Kidney capillary endothelial cell (primary cell): Measurements from ENCODE around the gene TKT.

ENCODE experiments used
- DNase-seq: peaks from one replicate; pipeline ENCODE4 v3.0.0-alpha.2; 2018; ENCODE audit warnings: low spot score

Gene TKT

DNA sequence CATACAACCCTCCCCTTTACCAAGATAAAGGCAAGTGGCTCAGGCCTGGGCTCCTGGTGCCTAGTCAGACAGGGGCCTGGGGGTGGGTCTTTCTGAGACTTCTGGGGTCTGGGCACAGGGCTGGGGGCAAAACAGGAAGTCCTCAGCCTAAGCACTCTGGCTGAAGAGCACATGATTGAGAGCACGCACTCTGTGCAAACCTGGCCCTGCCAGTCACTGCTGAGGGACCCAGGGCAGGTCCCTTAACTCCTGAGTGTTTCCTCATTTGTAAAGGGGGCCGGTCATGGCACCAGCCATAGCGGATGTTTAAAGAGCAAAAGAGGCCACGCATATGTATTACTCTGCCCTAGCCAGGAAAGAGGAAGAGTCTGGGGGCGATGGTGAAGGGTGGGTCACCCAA is 16.0 kb downstream of the TKT start:
- DNase-seq = no peak

DNA sequence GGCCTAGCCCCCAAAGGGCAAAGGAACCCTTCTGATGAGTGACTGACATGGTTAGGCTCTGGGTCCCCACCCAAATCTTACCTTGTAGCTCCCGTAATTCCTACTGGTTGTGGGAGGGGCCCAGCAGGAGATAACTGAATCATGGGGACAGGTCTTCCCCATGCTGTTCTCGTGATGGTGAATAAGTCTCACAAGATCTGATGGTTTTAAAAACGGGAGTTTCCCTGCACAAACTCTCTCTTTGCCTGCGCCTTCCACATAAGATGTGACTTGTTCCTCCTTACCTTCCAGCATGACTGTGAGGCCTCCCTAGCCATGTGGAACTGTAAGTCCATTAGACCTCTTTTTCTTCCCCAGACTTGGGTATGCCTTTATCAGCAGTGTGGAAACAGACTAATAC is 16.9 kb downstream of the TKT start:
- DNase-seq = no peak

- DNase-seq = peak; percentile 86
Observed at GRCh38 chr3:53238051-53238850, 17.6 kb downstream of the TKT start.

- DNase-seq = peak; percentile 93
Observed at GRCh38 chr3:53236112-53236841, 19.5 kb downstream of the TKT start.

GRCh38 chr3:53235545-53235944 is 20.3 kb downstream of the TKT start:
- no peak for DNase-seq

- no peak for DNase-seq
Observed at GRCh38 chr3:53234841-53235232, 21.0 kb downstream of the TKT start.

DNA sequence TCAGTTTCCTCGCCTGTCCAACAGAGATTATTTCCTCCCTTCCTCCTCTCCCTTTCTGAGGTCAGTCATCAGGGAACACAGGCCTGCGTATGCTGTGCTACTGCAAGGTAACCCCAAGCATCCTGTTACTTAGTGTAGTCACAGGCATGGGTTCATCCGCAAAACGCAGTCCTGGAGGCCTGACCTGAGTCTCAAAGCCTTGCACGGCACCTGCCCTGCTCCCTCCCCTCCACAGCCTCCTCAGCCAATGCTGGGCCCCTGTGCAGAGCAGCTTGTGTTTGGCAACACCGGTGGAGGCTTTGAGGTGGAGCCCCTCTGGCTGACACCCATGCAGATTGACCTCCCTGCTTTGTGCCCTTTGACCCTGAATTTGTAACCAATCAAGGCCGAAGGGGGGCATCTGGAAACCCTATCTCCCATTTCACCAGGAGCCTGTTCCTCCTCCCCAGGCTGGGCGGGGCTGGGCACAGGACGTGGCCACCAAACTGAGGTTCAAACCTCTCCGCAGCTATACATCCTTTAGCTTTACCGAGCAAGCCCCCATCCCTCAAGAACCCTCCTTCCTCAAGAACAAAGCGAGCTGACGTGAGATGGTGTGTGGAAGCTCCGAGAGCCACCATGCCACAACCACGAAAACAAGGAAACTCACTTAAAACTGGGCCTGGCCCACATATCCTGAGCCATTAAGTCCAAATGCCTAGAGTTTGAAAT is 21.5 kb downstream of the TKT start:
- no peak for DNase-seq

- no peak for DNase-seq
Observed at GRCh38 chr3:53232641-53233377, 23.0 kb downstream of the TKT start.

GRCh38 chr3:53231532-53232511 is 24.0 kb downstream of the TKT start:
- no peak for DNase-seq

GRCh38 chr3:53230789-53231188 is 25.0 kb downstream of the TKT start:
- DNase-seq = no peak

GRCh38 chr3:53230041-53230621 is 25.7 kb downstream of the TKT start:
- no peak for DNase-seq

GRCh38 chr3:53229606-53230005 is 26.2 kb downstream of the TKT start:
- no peak for DNase-seq

- DNase-seq = no peak
Observed at GRCh38 chr3:53229171-53229570, 26.7 kb downstream of the TKT start.

GRCh38 chr3:53227993-53228885 is 27.6 kb downstream of the TKT start:
- no peak for DNase-seq

DNA sequence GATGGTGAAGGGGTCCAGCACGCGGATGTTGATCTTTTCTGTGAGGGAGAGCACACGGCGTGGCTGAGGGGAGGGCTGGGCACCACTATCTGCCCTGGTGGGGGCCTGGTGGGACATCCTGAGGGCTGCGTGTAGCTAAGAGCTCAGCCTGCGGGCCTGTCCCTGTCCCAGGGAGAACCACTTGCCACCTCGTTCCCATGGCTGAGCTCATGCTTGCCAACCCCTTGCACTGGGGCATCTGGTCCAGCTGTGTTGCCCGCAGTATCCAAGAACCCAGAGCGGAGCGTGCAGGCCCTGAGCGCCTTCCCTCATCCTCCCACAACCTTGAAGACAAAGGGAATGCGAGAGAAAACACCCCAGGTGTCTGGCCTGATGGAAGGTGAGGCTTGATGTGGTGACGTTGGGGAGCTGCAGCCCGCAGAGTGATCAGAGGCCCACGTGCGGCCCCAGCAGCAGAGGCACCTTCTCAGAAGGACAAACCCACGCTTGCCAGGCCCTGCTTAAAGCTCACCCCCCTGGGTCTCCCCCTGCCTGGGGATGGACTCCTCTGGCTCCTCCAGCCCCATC is 28.9 kb downstream of the TKT start:
- DNase-seq = no peak

- no peak for DNase-seq
Observed at GRCh38 chr3:53226142-53226840, 29.5 kb downstream of the TKT start.

DNA sequence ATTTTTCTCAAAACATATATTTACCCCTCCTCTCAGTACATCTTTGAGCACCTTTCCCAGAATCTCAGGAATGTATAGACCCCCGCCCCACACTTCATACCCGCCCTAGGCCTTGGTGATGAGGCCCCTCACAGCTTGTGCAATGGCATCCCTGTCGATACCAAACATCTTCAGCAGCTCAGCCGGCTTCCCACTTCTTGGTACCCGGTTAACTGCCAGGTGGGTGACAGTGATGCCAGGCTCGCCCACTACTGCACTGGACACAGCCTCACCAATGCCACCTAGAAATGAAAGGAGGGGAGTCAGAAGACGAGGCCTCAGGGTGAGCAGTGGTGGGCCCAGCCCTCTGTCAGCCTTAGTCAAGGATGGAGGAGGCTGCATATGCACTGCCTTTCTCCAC is 30.2 kb downstream of the TKT start:
- no peak for DNase-seq

DNA sequence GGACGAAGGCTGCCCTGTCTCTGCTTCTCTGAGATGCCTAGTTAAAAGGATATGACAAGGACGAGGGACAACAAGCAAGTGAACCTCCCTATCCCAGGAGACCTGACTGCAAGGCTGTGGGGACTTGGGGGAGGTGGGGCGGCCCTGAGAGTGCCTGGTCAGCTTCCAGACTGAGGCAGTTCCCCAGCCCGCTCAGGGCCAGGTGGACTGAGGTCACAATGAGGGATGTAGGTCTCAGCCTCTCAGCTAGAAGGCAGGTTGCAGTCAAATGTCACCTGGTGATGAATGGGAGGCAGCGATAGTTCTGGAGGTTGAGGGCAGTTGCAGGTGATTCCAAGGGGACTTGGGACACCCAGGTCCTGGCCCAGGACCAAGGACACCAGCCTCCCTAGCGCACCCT is 30.6 kb downstream of the TKT start:
- no peak for DNase-seq

- DNase-seq = no peak
Observed at GRCh38 chr3:53224536-53224935, 31.3 kb downstream of the TKT start.
